Effector memory CD4-positive, alpha-beta T cell (primary cell): Measurements from ENCODE around the gene MT1F.
A peak's percentile ranks its signal among the peaks of the same experiment; 100 is the strongest.

Experiments
- DNase-seq, 3 donors: peaks; one replicate each; pipeline ENCODE4 v3.0.0-alpha.2; 2020
- H3K27ac ChIP-seq: 2 replicates; pipeline ENCODE4 v1.7.0; 2013; ENCODE audit warnings: mild to moderate bottlenecking, low read length, moderate library complexity; ENCODE audit not compliant: insufficient read depth, poor library complexity, severe bottlenecking
- H3K27me3 ChIP-seq: replicated peaks from 2 replicates; pipeline ENCODE4 v1.7.0; 2013; ENCODE audit warnings: mild to moderate bottlenecking, low read length; ENCODE audit not compliant: insufficient read depth, control insufficient read depth, poor library complexity, severe bottlenecking
- H3K36me3 ChIP-seq: 2 replicates; pipeline ENCODE4 v1.7.0; 2013; ENCODE audit warnings: mild to moderate bottlenecking, low read length, moderate library complexity; ENCODE audit not compliant: control insufficient read depth, insufficient read depth
- H3K4me1 ChIP-seq: 2 replicates; pipeline ENCODE4 v1.7.0; 2013; ENCODE audit warnings: low read length, mild to moderate bottlenecking; ENCODE audit not compliant: control insufficient read depth, insufficient read depth, poor library complexity, severe bottlenecking
- H3K4me3 ChIP-seq: 2 replicates; pipeline ENCODE4 v1.7.0; 2013; ENCODE audit warnings: low read length, low read depth, mild to moderate bottlenecking; ENCODE audit not compliant: insufficient read depth, poor library complexity, severe bottlenecking
- H3K9me3 ChIP-seq: 2 replicates; pipeline ENCODE4 v1.7.0; 2013; ENCODE audit warnings: mild to moderate bottlenecking, low read length, moderate library complexity; ENCODE audit not compliant: control insufficient read depth

Gene MT1F

GRCh38 chr16:56625943-56626654 is 31.7 kb upstream of the MT1F start:
- no peak overlapping the region for H3K27ac ChIP-seq
- peaks cover 6% of the 10 kb centered on the region for H3K27me3 ChIP-seq
- no peaks in the 10 kb centered on the region for H3K9me3 ChIP-seq
- no peak for DNase-seq
- H3K4me1 ChIP-seq = peaks cover 7% of the 10 kb centered on the region
- H3K36me3 ChIP-seq = no peaks in the 10 kb centered on the region
- peak overlapping the region; percentile 70 for H3K4me3 ChIP-seq

- Histone ChIP-seq H3K4me1 (peaks cover 7% of the 10 kb centered on the region), H3K4me3 (no peak overlapping the region), H3K27ac (no peak overlapping the region), H3K27me3 (peaks cover 12% of the 10 kb centered on the region), H3K36me3 (no peaks in the 10 kb centered on the region), H3K9me3 (no peaks in the 10 kb centered on the region)
- no peak for DNase-seq
These were observed 31.1 kb upstream of the MT1F start for GRCh38 chr16:56626685-56627084.

- peaks cover 29% of the 10 kb centered on the region for H3K27me3 ChIP-seq
These were observed 29.0 kb upstream of the MT1F start for GRCh38 chr16:56628486-56629350.

GRCh38 chr16:56629531-56629930 is 28.2 kb upstream of the MT1F start:
- no peak overlapping the region for H3K4me3 ChIP-seq
- H3K4me1 ChIP-seq = peaks cover 16% of the 10 kb centered on the region
- no peak for DNase-seq
- H3K36me3 ChIP-seq = no peaks in the 10 kb centered on the region
- H3K9me3 ChIP-seq = no peaks in the 10 kb centered on the region
- H3K27ac ChIP-seq = no peak overlapping the region
- H3K27me3 ChIP-seq = peaks cover 37% of the 10 kb centered on the region

More at GRCh38 chr16:56628486-56629350, 29.0 kb upstream of the MT1F start:
- H3K27ac ChIP-seq = no peak overlapping the region
- no peaks in the 10 kb centered on the region for H3K36me3 ChIP-seq
- H3K4me1 ChIP-seq = peaks cover 16% of the 10 kb centered on the region
- H3K9me3 ChIP-seq = no peaks in the 10 kb centered on the region
- no peak overlapping the region for H3K4me3 ChIP-seq
- DNase-seq = no peak

DNA sequence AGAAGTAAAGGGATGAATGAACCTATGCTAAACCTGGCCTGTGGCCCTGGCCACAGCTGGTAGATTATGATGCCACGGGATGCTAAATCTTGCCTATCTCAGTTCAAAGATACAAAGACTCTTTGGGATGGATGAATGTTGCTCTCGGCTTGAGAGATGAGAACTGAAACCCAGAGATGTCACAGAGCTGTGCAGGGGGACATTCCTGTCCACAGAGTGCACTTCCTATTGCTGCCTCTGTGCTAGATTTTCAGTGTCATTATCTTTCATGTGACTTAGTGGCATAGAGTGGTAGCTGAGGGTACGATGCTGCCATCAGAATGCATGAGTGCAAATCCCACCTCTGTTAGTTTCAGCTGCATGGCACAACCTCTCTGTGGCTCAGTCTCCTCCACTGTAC is 27.6 kb upstream of the MT1F start:
- DNase-seq = no peak
- no peaks in the 10 kb centered on the region for H3K36me3 ChIP-seq
- H3K27me3 ChIP-seq = peaks cover 43% of the 10 kb centered on the region
- H3K4me1 ChIP-seq = peaks cover 21% of the 10 kb centered on the region
- no peak overlapping the region for H3K4me3 ChIP-seq
- no peak overlapping the region for H3K27ac ChIP-seq
- H3K9me3 ChIP-seq = no peaks in the 10 kb centered on the region

- Histone ChIP-seq H3K4me3 (no peak overlapping the region), H3K27me3 (peaks cover 54% of the 10 kb centered on the region), H3K4me1 (peaks cover 20% of the 10 kb centered on the region), H3K27ac (no peak overlapping the region), H3K9me3 (no peaks in the 10 kb centered on the region), H3K36me3 (no peaks in the 10 kb centered on the region)
- no peak for DNase-seq
These were observed 26.6 kb upstream of the MT1F start for GRCh38 chr16:56631197-56631596.

GRCh38 chr16:56631832-56632155 is 26.0 kb upstream of the MT1F start:
- Histone ChIP-seq H3K36me3 (no peaks in the 10 kb centered on the region), H3K9me3 (no peaks in the 10 kb centered on the region), H3K27me3 (peaks cover 58% of the 10 kb centered on the region), H3K27ac (no peak overlapping the region), H3K4me1 (peaks cover 20% of the 10 kb centered on the region), H3K4me3 (peak overlapping the region; percentile 29)
- DNase-seq = no peak

- H3K4me1 ChIP-seq = peaks cover 20% of the 10 kb centered on the region
- no peak for DNase-seq
- no peaks in the 10 kb centered on the region for H3K9me3 ChIP-seq
- H3K36me3 ChIP-seq = no peaks in the 10 kb centered on the region
- H3K27ac ChIP-seq = no peak within 1 kb of the TSS
- peak within 1 kb of the TSS; percentile 29 for H3K4me3 ChIP-seq
- H3K27me3 ChIP-seq = peaks cover 58% of the 10 kb centered on the region
These were observed 25.5 kb upstream of the MT1F start, which contains the start of gene MT1M for GRCh38 chr16:56632156-56632847. Gene MT1M, plus strand, starts transcription at chr16:56632659. Its CDS starts 73 bp downstream, at chr16:56632732.

DNA sequence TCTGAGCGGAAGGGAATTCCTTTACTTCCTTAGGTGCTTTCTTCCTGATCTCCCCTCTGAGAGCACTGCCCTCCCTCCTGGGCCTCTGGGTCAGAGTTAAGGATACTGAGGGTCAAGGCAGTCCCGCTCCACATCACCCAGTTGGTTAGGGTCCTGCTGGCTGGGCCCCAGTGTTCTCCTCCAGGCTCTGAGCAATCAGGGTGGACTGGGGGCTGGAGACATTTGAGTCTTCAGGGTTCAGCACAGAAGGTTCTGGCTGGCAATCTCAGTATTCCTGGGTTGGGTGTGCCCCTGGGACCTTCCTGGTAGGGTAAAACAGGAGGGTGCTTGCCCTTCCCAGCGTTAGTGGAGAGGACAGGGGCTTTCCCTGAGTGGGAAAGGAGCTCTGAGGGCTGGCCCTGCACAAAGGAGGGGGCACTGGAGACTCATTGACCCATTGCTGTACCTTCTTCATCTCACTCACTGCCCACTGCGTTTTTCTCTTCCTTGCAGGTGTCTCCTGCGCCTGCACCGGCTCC is 24.9 kb upstream of the MT1F start:
- Histone ChIP-seq H3K27me3 (peaks cover 62% of the 10 kb centered on the region), H3K4me3 (no peak overlapping the region)
- no peak for DNase-seq

More for the DNA sequence above, 24.9 kb upstream of the MT1F start:
- Histone ChIP-seq H3K27ac (no peak overlapping the region), H3K9me3 (no peaks in the 10 kb centered on the region), H3K4me1 (peaks cover 23% of the 10 kb centered on the region), H3K36me3 (no peaks in the 10 kb centered on the region)
